GM19351 (cell line): ENCODE measurements around the gene OPRL1.
"Not testable (repeated sequence)": the region's sequence is repeated elsewhere in the genome, so short reads cannot be mapped to it uniquely, and the experiment has no call there.

Experiments used
- ATAC-seq: cut with Tn5 transposase; IDR thresholded peaks from one replicate; pipeline ENCODE4 v1.9.1; 2021; ENCODE audit warnings: mild to moderate bottlenecking, moderate library complexity; ENCODE audit not compliant: unreplicated experiment

The OPRL1 gene

DNA sequence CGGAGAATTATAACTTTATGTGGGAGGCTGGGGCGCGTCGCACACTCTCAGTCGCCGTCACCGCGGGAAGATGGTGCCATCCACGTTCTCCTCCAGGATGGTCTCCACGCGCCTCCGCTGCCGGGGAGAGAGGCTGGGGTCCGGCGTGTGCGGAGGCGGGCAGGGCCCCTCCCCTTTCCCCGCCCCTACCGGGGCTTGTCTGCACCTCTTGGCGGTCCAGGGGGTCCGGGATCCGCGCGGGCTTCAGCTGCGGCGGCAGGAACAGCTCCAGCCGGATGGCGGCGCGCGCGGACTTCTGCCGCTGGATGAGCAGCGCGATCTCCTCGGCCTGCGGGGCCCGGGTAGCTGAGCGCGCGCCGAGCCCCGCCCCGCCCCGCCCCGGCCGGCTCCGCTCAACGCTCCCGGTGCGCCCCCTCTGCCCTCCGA lies 3.5 kb downstream of the OPRL1 start:
- ATAC-seq = no peak

DNA sequence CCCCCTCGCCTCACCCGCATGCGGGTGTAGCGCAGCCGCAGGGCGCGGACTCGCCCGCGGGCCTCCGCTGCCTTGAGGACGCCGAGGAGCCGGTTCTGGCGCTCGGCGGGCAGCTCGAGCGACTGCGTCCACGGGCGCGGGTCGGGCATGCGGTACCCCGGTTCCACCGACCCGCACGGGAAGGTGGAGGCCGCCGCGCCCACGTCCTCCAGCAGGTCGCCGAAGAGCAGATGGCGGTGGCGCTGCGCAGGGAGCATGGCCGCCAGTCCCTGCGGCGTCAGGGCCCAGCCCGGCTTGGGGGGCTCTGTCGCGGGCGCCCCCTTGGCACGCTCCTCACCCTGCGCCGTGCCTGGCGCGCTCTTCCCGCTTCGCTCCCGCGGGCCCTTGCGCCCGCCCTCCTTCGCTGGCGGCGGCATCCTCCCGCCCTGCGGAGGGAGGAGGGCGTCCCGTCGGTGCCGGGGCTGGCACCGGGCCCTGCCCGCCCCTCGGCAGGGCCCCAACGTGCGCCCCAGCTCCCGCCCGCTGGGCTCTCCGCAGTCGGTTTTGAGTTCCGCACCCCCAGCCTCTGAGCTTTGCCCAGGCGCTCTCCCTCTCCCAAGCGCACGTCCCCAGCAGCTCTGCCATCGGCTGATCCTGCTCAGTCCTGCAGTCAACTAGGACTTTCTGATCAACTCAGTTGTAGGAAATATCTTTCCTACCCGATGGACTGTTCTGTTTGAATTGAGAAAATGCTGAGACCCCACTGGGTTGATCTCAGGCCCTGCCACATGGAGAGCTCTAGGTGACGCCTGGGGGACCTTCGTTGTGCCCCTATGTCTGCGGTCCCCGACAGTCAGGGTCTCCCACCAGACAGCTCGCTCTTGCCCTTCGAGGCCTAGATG lies 4.2 kb downstream of the OPRL1 start, which contains the start of gene LKAAEAR1:
LKAAEAR1 (minus strand) TSS at position 595 of the 881 bp plus-strand sequence; CDS start at position 416, 179 bp downstream.
- no peak for ATAC-seq

DNA sequence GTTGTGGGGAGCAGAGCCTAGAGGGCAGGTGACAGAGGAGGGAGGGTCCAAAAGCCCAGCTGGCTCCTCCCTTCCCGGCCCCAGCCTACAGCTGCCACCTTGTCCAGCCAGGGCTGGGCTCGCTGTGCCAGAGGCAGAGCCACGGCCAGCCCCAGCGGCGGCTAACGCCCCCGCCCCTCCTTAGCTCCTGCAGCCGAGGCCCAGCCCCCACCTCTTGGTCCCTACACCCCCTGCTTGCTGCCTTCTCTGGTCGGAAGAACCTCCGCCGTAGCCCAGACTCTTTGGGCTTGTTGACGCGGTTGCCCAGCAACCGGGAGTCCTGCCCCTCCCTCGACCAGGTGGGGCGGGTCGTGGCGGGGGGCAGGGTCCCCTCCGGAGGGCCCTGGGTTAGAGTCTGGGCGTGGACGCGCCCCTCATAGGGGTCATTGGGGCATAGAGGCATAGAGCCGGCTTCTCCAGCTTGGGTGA lies 4.8 kb downstream of the OPRL1 start:
- ATAC-seq = no peak

DNA sequence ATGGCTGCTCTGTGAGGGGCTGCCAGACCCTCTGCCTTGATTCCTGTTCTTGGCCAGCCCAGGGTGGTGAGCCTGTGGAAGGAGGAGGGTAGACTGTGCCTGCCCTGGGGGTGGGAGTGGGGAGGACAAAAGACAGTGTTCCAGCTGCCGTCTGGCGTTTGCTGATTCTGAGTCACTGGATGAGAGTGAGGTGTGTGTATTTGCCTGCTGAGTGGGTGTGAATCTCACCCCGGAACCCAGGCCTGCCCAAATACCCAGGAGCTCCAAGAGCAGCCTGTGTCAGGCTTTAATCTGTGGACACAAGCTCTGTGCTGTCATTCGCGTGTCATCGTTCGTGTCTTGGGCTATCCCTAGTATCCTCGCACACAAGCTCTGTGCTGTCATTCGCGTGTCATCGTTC lies 6.9 kb downstream of the OPRL1 start:
- ATAC-seq = no peak

DNA sequence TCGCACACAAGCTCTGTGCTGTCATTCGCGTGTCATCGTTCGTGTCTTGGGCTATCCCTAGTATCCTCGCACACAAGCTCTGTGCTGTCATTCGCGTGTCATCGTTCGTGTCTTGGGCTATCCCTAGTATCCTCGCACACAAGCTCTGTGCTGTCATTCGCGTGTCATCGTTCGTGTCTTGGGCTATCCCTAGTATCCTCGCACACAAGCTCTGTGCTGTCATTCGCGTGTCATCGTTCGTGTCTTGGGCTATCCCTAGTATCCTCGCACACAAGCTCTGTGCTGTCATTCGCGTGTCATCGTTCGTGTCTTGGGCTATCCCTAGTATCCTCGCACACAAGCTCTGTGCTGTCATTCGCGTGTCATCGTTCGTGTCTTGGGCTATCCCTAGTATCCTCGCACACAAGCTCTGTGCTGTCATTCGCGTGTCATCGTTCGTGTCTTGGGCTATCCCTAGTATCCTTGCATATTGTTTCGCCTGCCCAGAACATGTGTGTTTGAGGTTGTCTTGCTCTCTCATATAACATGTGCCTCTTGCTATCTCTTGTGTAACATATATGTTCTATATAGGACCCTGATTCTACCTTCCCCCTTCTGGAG lies 7.4 kb downstream of the OPRL1 start:
- not testable (repeated sequence) for ATAC-seq

DNA sequence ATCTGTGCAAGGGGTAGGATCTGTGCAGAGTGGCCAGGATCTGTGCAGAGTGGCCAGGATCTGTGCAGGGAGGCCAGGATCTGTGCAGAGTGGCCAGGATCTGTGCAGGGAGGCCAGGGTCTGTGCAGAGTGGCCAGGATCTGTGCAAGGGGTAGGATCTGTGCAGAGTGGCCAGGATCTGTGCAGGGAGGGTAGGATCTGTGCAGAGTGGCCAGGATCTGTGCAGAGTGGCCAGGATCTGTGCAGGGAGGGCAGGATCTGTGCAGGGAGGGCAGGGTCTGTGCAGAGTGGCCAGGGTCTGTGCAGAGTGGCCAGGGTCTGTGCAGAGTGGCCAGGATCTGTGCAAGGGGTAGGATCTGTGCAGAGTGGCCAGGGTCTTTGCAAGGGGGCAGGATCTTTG lies 8.7 kb downstream of the OPRL1 start:
- not testable (repeated sequence) for ATAC-seq

DNA sequence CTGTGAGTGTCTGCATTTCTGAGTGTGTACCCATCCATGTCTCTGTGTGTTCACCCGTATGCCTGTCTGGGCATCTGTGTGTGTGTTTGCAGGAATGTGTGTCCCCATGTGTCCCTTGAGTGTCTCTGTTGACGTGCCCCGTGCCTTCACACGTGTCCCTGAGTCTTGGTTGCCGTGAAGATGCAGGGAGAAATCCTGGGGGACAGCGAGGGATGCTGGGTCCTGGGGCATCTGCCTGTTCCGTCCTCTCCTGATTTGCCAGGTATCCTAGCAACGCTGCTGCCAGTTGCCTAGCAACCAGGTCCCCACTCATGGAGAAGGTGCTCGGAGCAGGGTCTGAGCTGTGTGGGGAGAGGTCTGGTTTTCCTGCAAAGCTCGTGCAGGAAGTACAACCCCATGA lies 10.3 kb downstream of the OPRL1 start:
- ATAC-seq = no peak

DNA sequence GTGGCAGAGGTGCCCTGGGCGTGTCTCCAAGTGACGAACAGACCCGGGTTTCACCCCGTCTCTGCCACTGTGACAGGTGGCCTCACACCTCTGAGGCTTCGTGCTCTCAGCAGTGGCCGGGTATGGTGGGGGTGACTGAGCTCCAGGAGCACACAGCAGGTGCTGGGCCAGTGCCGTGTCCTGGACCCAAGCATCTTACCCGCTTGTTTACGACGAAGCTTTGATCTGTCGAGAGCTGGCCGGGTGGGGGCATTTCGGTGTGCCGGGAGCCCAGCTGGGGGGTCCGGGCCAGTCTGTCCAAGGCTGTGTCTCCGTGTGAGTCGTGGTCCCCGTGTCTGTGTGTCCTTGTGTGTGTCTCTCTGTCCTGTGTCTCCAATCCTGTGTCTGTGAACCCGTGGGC lies 11.5 kb downstream of the OPRL1 start:
- no peak for ATAC-seq

DNA sequence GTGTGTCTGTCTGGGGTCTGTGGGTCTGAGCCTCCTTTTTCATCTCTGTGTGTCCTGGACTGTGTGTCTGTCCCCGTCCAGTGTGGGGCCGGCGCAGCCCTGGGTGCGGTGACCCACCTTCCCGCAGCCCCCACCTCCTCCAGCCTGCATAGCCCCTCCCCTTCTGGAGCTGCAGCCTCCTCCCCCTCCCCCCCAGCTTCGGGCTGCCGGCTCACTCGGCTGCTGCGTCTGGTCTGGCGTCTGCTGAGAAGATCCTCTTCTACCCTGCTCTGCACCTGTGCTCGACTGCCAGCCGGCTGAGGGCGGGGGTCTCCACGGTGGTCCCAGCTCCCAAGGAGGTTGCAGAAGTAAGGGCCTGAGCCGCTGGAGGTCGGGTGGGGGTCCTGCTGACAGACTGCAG lies 11.9 kb downstream of the OPRL1 start:
- no peak for ATAC-seq

DNA sequence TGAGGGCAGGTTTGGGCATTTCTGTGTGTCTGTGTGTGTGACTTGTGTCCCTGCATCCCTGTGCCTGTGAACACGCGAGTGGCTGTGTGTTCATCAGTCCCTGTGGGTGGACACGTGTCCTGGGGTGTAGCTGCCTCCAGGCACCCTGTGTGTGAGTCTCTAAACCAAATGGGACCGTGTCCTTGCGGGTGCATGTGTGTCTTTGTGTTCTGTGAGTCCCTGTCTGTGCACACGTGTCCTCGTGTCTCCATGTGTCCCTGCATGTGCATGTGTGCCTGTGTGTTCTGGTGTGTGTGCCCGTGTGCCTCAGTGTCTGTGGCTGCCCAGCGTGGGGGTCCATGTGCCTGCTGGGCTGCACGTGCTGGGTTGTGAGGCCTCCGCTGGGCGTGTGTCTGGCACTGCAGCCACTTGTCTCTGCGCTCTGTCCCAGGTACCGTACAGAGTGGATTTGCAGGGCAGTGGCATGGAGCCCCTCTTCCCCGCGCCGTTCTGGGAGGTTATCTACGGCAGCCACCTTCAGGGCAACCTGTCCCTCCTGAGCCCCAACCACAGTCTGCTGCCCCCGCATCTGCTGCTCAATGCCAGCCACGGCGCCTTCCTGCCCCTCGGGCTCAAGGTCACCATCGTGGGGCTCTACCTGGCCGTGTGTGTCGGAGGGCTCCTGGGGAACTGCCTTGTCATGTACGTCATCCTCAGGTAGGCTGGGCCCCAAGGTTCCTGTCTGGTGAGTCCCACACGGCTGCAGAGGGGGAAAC lies 12.6 kb downstream of the OPRL1 start:
- no peak for ATAC-seq

DNA sequence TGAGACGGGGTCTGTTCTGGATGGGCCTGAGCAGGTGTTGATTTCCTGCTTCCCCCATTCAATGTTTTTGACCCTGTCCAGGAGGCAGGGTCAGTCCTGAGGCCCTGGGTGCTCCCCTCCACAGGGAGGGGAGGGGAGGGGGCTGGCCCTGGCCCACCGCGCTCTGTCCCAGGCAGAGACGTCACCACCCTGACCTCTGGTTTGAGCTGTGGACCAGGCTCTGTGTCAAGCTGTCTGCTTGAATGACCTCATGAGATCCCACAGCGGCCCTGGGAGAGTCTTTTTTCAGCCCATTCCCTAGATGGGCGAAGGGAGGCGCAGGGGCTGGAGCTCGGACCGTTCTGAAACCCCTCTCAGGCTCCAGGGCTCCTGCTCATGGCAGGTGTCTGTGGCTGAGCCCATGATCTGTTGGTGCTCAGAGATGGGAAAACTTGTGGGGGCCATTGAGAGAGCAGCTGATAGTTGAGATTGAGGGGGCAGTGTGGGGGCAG lies 13.2 kb downstream of the OPRL1 start:
- no peak for ATAC-seq

DNA sequence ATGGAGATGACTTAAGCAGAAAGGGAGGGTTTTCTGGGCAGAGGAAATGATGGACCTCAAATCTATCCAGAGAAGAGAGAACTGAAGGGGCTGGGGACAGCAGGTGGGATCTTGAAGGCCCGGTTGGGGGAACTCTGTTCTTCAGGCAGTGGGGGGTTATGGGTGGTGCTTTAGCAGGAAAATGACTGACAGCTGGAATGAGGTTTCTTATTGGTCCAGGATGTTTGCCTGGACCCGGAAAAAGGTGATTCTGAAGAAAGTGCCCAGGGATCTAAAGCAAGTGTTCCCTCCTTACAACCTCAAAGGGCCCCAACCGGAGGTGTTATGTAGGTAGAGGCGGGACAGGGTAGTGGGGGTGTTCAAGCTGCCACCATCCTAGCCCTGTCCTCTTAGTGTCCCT lies 15.6 kb downstream of the OPRL1 start:
- ATAC-seq = no peak

DNA sequence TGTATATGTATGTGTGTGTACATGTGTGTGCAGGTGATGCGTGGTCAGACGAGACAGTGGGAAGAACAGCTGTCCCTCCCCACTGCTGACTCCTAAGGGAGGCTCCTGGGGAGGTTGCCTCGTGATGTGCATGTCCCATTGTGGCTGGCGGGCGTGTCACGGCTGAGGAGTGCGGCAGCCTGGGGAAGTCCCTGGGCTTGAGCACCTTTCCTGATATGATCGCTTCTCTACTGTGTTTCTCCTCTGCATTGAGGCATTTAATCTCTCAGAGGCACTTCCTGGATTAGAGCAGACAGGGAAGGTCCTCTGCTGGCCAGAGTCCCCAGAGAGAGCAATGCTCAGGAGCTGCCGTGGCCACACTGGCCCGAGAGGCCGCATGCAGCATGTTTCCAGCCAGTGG lies 16.0 kb downstream of the OPRL1 start:
- ATAC-seq = no peak

DNA sequence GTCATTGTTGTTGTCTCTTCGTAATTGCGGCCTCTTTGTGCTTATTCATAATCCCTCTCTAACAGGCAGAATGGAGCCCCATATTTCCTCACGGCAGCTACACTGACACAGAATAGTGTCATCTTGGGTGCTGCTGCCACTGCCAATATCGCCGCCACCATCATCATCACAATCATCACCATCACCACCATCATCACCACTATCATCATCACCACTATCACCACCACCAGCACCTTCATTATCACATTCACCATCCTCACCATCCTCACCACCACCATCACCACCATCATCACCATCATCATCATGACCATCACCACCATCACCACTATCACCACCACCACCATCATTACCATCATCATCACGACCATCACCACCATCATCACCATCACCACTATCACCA lies 16.7 kb downstream of the OPRL1 start:
- no peak for ATAC-seq

DNA sequence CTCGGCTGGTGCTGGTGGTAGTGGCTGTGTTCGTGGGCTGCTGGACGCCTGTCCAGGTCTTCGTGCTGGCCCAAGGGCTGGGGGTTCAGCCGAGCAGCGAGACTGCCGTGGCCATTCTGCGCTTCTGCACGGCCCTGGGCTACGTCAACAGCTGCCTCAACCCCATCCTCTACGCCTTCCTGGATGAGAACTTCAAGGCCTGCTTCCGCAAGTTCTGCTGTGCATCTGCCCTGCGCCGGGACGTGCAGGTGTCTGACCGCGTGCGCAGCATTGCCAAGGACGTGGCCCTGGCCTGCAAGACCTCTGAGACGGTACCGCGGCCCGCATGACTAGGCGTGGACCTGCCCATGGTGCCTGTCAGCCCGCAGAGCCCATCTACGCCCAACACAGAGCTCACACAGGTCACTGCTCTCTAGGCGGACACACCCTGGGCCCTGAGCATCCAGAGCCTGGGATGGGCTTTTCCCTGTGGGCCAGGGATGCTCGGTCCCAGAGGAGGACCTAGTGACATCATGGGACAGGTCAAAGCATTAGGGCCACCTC lies 18.7 kb downstream of the OPRL1 start:
- no peak for ATAC-seq

DNA sequence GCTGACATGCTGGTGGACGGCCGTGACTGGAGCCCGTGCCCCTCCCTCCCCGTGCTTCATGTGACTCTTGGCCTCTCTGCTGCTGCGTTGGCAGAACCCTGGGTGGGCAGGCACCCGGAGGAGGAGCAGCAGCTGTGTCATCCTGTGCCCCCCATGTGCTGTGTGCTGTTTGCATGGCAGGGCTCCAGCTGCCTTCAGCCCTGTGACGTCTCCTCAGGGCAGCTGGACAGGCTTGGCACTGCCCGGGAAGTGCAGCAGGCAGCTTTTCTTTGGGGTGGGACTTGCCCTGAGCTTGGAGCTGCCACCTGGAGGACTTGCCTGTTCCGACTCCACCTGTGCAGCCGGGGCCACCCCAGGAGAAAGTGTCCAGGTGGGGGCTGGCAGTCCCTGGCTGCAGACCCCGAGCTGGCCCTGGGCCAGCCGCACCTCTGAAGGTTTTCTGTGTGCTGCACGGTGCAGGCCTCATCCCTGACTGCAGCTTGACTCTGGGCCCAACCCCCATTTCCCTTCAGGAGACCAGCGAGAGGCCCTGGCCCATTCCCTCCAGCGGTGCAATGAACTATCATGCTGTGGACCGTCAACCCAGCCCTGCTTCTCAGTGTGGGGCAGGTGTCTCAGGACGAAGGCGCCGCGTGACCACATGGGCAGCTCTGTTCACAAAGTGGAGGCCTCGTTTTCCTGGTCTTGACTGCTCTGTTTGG lies 19.4 kb downstream of the OPRL1 start:
- no peak for ATAC-seq

DNA sequence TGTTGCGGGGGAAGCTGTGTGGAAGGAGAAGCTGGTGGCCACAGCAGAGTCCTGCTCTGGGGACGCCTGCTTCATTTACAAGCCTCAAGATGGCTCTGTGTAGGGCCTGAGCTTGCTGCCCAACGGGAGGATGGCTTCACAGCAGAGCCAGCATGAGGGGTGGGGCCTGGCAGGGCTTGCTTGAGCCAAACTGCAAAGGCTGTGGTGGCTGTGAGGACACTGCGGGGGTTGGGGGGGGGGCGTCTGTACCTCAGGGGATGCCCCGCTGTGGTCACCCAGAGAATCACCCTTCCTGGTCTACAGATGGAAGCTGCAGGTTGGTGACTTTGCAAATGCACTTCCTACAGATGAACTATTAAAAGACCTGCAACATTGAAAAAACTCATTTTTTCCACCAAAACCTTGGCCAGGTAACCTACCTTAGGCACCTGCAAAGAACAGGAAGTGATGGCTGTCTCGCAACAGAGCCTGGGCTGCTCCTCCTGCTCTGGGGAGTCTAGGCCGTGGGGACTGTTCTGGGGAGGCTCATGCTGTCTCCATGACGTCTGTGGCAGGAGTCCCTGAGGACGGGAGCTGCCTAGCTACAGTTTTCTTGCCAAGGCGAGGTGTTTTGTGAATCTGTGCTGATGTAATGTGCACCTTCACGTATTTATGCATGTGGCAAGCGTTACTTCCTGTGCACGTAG lies 20.1 kb downstream of the OPRL1 start:
- ATAC-seq = no peak

DNA sequence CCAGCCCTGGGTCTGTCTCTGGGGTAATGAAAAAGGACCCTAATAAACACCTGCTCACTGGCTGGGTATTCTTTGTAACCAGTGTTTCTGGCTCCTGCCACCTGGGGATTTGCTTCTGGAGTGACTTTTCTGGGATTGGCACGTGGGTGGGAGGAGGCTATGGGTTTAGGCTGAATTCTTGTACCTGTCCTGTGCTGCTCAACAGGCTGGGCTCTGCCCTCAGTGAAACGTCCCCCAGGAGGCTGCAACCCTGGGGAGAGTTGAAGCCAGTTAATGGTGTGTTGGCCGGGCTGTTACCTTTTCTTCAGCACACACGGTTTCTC lies 20.6 kb downstream of the OPRL1 start:
- ATAC-seq = no peak

DNA sequence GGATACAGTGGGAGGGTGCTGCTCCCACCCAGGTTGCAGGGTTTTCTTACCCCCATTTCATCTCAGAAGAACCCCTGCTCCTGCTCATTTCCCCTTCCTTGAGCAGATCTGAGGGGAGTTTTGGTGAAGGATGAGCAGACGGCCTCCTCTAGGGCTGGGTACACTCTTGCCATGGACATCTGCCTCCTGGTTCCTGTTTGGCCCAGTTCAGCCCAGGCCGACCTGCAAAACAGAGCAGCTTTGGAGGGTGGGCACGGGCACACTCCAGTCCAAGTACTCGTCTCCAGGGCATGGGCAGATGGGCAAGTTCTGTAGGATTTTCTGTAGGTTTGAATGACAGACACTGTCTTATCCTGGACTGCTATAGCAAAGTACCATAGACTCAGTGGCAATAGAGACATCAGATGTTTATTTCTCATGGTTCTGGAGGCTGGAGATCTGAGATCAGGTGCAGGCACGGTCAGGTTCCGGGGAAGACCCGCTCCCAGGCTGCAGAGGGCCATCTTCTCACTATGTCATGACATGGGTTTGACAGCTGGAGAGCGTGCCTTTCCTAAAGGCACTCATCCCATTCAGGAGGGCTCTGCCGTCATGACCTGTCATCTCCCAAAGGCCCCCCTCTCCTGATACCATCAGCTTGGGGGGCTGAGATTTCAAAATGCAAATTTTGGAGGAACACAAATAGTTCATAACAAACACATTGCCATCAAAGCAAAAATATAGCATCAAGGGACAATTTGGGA lies 21.2 kb downstream of the OPRL1 start:
- ATAC-seq = no peak
